Duodenal mucosa (tissue), 2 donors: ENCODE data around the gene MAPT.

Experiments used
- H3K27ac ChIP-seq: one replicate; pipeline ENCODE4 v1.7.0; 2013; ENCODE audit warnings: low read depth, low read length
- H3K27me3 ChIP-seq, 2 donors: one replicate each; pipeline ENCODE4 v1.7.0; 2013; ENCODE audit warnings: low read length in 2 of 2, control low read depth in 1 of 2; ENCODE audit not compliant: insufficient read depth in 2 of 2, control insufficient read depth in 1 of 2
- H3K36me3 ChIP-seq, 2 donors: one replicate each; pipeline ENCODE4 v1.7.0; 2013; ENCODE audit warnings: low read length in 2 of 2, control low read depth in 1 of 2; ENCODE audit not compliant: insufficient read depth in 2 of 2, control insufficient read depth in 1 of 2
- H3K4me1 ChIP-seq, 2 donors: one replicate each; pipeline ENCODE4 v1.7.0; 2013; ENCODE audit warnings: low read length in 2 of 2, control low read depth in 1 of 2; ENCODE audit not compliant: insufficient read depth in 2 of 2, control insufficient read depth in 1 of 2
- H3K4me3 ChIP-seq, 2 donors: one replicate each; pipeline ENCODE4 v1.7.0; 2013; ENCODE audit warnings: low read length in 2 of 2, low read depth in 1 of 2
- H3K9ac ChIP-seq, 2 donors: one replicate each; pipeline ENCODE4 v1.7.0; 2013; ENCODE audit warnings: low read length in 2 of 2, low read depth in 1 of 2
- H3K9me3 ChIP-seq, 2 donors: one replicate each; pipeline ENCODE4 v1.7.0; 2013; ENCODE audit warnings: low read length in 2 of 2, control low read depth in 1 of 2; ENCODE audit not compliant: control insufficient read depth in 1 of 2

Gene MAPT

DNA sequence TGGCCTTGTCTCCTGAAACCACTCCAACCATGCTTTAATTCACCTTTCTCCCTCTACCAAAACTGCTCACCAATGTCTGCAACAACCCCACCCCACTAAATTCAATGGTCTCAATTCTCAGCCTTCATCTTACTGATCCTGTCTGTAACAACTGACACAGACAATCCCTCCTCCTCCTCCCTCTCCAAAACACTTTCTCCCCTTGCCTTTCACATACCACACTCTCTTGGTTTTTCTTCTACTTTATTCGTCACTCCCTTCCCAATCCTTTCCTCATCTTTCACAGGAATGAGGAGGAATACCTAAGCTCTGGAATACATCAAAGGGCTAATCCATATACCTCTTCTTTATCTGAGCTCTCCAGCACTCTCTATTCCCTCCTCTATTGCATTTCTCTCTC, 170.1 kb downstream of the MAPT start:
- Histone ChIP-seq H3K36me3 (peaks cover 17 to 32% of the 10 kb centered on the region in 2 donors), H3K4me3 (no peak overlapping the region), H3K27ac (no peak overlapping the region), H3K27me3 (no peaks in the 10 kb centered on the region), H3K4me1 (no peaks in the 10 kb centered on the region), H3K9me3 (no peaks in the 10 kb centered on the region), H3K9ac (no peak overlapping the region)

- Histone ChIP-seq H3K27me3 (no peaks in the 10 kb centered on the region), H3K9ac (no peak overlapping the region), H3K36me3 (peaks cover 6 to 12% of the 10 kb centered on the region in 2 donors), H3K9me3 (no peaks in the 10 kb centered on the region), H3K4me1 (no peaks in the 10 kb centered on the region), H3K27ac (no peak overlapping the region), H3K4me3 (no peak overlapping the region)
These were observed 177.4 kb downstream of the MAPT start for GRCh38 chr17:46071796-46072195.

DNA sequence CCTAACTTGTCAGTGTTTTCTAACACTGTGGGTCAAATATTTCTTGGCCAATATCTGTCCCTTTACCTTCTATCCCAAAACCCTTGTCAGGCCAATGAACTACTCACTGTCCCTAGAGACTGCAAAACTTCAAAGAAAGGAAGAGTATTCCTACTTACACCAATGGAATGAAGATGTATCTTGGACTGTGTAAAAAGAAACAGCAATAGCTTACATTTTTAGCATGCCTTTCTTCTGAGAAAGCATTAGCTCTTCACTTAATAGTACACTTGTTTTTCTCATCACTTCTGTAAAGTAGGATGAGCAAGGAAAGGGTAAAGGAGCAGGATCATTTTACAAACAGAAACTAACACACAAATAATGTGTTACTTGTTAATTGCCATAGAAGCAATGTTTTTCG, 178.6 kb downstream of the MAPT start:
- Histone ChIP-seq H3K9me3 (no peaks in the 10 kb centered on the region), H3K9ac (no peak overlapping the region), H3K36me3 (peaks cover 0 to 4% of the 10 kb centered on the region in 2 donors), H3K27ac (no peak overlapping the region), H3K4me3 (no peak overlapping the region), H3K27me3 (no peaks in the 10 kb centered on the region), H3K4me1 (no peaks in the 10 kb centered on the region)

DNA sequence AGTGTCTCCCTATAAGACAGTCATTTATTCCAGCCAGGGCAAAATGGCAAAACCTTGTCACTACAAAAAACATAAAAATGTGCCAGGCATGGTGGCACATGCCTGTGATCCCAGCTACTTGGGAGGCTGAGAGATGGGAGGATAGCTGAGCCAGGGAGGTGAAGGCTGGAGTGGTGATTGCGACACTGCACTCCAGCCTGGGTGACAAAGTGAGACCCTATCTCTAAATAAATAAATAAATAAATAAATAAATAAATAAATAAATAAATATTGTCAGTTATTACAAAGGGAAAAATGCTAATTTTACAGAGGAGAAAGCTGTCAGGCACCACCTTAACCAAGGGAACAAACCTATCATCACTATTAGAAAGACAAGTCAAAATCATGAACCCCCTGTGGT, 180.2 kb downstream of the MAPT start:
- no peaks in the 10 kb centered on the region for H3K27me3 ChIP-seq
- no peak overlapping the region for H3K9ac ChIP-seq
- no peak overlapping the region for H3K4me3 ChIP-seq
- peaks cover 9 to 13% of the 10 kb centered on the region in 2 donors for H3K36me3 ChIP-seq
- H3K9me3 ChIP-seq: no peaks in the 10 kb centered on the region
- no peaks in the 10 kb centered on the region for H3K4me1 ChIP-seq
- H3K27ac ChIP-seq: no peak overlapping the region
